Left cardiac atrium (tissue), 4 donors: ENCODE data around the gene SLC4A3. TPM values are rescaled to one million over a fixed set of nuclear protein-coding genes. Genes with fewer than 3 reads are reported as not detected.

Experiments
- ATAC-seq, 2 donors: fragments of 200-7000 bp; cut with Tn5 transposase; one replicate each; pipeline ENCODE4 v1.9.1; 2020; ENCODE audit warnings: mild to moderate bottlenecking in 2 of 2, moderate library complexity in 2 of 2
- DNase-seq: peaks from one replicate; pipeline ENCODE4 v3.0.0-alpha.2; 2020
- intact Hi-C, 2 donors: fragments of 100-400 bp; cut with DNase I; formaldehyde crosslinking; loops; one replicate each; pipeline versions ENCODE4 v1.14.1 to v1.15.1; 2022 to 2023
- long read RNA-seq: library from polyadenylated mRNA; unstranded; transcript quantifications from one replicate; pipeline ENCODE4 v2.0.0, GENCODE V29; 2021
- total RNA-seq, 2 donors: library from RNA; stranded (reverse); fragmentation: NEBNext Ultra II Directional; extraction: Animal tissue kit (Norgen Biotek cat#: 25700); gene quantifications; one replicate each; pipeline ENCODE4 v1.2.1, GENCODE V29; 2021
- donor health status: DM: no; HTN: yes; CAD: no.
- donor health status: DM: no; HTN: yes; CAD: no; lungs with severe emphysema.
- donor health status: DM: yes; HTN: yes; CAD: no.
- donor health status: Dilated cardiomyopathy.

The SLC4A3 gene, protein sequence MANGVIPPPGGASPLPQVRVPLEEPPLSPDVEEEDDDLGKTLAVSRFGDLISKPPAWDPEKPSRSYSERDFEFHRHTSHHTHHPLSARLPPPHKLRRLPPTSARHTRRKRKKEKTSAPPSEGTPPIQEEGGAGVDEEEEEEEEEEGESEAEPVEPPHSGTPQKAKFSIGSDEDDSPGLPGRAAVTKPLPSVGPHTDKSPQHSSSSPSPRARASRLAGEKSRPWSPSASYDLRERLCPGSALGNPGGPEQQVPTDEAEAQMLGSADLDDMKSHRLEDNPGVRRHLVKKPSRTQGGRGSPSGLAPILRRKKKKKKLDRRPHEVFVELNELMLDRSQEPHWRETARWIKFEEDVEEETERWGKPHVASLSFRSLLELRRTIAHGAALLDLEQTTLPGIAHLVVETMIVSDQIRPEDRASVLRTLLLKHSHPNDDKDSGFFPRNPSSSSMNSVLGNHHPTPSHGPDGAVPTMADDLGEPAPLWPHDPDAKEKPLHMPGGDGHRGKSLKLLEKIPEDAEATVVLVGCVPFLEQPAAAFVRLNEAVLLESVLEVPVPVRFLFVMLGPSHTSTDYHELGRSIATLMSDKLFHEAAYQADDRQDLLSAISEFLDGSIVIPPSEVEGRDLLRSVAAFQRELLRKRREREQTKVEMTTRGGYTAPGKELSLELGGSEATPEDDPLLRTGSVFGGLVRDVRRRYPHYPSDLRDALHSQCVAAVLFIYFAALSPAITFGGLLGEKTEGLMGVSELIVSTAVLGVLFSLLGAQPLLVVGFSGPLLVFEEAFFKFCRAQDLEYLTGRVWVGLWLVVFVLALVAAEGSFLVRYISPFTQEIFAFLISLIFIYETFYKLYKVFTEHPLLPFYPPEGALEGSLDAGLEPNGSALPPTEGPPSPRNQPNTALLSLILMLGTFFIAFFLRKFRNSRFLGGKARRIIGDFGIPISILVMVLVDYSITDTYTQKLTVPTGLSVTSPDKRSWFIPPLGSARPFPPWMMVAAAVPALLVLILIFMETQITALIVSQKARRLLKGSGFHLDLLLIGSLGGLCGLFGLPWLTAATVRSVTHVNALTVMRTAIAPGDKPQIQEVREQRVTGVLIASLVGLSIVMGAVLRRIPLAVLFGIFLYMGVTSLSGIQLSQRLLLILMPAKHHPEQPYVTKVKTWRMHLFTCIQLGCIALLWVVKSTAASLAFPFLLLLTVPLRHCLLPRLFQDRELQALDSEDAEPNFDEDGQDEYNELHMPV
- 100 to 1,000 TPM; 261 to 360 TPM for total RNA-seq
- long read RNA-seq, full-length matches to known transcripts = 10 of 457 reads
- long read RNA-seq, partial matches to known transcripts = 253 of 457 reads
- long read RNA-seq, other reads (novel, unspliced or antisense) = 194 of 457 reads

DNA sequence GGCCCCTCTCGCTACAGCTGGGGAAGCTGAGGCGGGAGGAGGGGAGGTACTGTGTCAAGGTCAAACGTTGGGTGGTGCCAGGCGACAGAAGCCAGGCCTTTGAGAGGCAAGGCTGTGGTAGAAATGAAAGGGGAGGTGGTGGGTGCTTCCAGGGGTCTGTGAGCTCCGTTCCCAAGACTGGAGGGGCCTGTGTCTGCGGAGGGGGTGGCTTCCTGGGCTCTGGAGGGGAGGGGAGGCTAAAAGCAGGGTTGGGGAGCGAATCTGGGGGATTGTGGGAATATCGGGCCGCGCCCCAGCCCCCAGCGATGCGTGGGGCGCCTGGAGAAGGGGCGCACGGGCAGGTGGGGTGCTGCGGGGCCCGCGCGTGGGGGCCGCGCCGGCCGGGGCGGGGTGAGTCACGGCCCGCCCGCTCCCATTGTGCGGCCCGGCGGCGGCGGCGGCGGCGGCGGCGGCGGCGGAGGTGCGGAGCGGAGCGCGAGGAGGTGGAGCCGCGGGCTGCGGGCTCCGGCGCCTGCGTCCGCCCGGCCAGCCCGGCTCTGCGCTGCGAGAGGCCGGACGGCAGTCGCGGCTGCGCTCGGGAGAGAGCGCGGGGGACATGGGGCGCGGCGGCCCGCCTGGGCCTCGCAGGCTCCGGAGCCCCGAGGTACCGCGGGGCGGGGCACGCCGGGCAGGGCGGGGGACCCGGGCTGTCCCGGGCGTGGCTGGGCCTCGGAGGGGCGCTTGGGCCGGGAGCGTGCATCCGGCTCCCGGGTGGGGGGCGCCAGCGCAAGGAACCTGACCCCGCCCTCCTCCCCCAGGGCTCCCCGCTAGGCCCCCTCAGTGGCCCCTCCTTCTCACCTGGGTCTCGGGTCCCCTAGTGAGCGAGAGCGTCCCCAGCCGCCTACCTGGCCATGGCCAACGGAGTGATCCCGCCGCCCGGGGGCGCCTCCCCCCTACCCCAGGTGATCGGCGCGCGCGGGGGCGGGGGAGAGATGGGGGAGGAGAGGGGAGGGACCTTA lies at the start of gene SLC4A3:
SLC4A3 (plus strand) TSS at position 528 of the 998 bp plus-strand sequence; CDS start at position 891, 363 bp downstream.
- intact Hi-C loops = no loop called here
- peak; percentile 14 to 17 for ATAC-seq
- peak; percentile 34 for DNase-seq

GRCh38 chr2:219578811-219579613 lies 48.4 kb upstream of the SLC4A3 start:
- ATAC-seq (no peak), DNase-seq (no peak)
- intact Hi-C loops = no loop called here

- DNase-seq = no peak
- ATAC-seq = no peak
- intact Hi-C loops = no loop called here
Measured at GRCh38 chr2:219581346-219581745, 46.1 kb upstream of the SLC4A3 start.

- intact Hi-C loops = no loop called here
- ATAC-seq = no peak
- DNase-seq = no peak
Measured at GRCh38 chr2:219591091-219591490, 36.3 kb upstream of the SLC4A3 start.

GRCh38 chr2:219592736-219593135 lies 34.7 kb upstream of the SLC4A3 start:
- DNase-seq (no peak), ATAC-seq (no peak)
- intact Hi-C loops = no loop called here

DNA sequence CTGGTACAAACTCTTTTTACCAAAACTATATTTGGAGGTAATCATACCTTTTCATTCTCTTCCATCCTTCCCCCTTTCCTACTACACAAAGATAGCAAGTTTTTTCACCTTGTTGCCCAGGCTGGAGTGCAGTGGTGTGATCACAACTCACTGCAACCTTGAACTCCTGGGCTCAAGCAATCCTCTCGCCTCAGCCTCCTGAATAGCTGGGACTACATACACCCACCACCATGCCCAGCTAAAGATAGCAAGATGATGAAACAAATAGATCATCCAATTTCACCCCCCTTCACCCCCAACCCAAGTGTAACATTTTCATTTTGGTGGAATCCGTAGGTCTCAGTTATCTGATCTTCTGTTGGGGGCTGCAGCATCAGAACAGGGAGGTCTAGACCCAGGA lies 34.3 kb upstream of the SLC4A3 start:
- no peak for DNase-seq
- ATAC-seq = no peak
- intact Hi-C loops = no loop called here

GRCh38 chr2:219595256-219595655 lies 32.2 kb upstream of the SLC4A3 start:
- ATAC-seq (no peak), DNase-seq (no peak)
- intact Hi-C loops = no loop called here

GRCh38 chr2:219596954-219597551 lies 30.4 kb upstream of the SLC4A3 start:
- intact Hi-C loops = no loop called here
- peak in 1 of 2 donors; percentile 4 for ATAC-seq

DNA sequence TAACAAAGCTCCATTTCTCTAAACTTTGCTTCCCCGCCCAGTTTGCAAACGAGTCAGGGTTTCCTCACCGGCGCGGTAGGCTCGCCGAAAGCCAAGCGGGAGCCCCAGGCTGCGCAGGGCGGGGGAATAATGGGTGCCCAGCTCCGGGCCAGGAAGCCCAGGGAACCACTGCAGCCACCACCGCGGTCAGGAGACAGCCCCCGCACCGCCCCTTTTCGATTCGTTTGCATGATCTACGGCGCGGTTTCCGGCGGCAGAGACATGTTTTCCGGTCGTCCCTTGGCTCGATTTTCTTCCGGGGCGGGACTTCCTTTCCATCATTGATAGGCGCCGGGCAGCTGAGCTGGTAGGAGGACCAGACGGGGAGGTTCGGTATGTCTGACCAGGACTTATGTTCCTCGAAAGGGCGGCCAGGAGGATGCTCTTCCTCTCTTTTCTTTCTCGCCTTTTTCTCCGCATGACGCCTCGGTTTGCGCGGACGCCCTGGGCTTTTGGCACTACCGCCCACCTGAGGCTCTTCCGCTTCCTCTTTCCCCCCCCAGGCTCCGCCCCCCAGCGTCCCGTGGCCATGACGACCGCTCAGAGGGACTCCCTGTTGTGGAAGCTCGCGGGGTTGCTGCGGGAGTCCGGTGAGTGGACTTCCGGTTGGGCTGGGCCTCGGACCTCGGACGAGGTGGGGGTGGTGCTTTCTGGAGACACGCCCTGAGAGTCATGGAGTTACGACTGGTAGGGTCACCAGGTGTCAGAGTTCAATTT lies 29.7 kb upstream of the SLC4A3 start, which contains the start of gene STK11IP:
STK11IP (plus strand) TSS at position 306 of the 756 bp plus-strand sequence; CDS start at position 569, 263 bp downstream.
- DNase-seq (peak; percentile 98), ATAC-seq (peak; percentile 96 to 98)
- intact Hi-C loops = no loop called here

More at GRCh38 chr2:219596954-219597551, 30.4 kb upstream of the SLC4A3 start:
- no peak for DNase-seq

DNA sequence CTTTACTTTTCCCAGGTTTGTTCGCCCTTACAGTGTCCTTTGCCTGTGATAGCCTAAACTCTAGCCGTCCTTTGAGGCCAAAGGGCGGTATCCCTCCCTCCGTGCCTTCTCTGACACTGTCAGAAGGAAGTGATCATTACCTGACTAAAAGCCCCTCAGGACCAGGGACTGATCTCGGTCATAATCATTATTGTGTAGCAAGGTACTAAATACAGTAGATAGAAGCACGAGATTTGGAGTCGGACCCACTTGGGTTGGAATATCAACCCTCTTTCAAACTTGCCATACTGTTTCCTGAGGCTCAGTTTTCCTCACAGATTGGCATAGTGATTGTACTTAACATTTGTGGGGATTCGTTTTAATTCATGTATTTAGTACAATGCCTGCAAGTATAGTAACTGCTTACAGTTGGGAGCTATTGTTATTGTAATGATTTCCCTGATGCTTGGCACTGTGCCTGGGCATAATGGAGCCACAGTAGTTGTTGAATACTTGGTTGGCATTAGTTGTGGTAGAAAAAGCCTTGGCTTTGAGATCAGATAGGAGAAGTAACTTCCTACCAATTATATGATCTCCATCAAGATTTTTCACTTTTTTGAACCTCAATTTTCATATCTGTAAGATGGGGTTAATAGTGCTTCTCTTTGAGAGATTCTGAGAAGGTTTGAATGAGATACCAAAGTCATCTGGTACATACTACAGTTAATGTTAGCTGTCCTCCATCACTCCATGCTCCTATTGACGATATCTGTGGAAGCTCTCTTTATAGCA lies 28.9 kb upstream of the SLC4A3 start:
- DNase-seq (no peak), ATAC-seq (no peak)
- intact Hi-C loops = no loop called here

- ATAC-seq (no peak), DNase-seq (no peak)
- intact Hi-C loops = no loop called here
Measured at GRCh38 chr2:219603771-219604170, 23.7 kb upstream of the SLC4A3 start.

DNA sequence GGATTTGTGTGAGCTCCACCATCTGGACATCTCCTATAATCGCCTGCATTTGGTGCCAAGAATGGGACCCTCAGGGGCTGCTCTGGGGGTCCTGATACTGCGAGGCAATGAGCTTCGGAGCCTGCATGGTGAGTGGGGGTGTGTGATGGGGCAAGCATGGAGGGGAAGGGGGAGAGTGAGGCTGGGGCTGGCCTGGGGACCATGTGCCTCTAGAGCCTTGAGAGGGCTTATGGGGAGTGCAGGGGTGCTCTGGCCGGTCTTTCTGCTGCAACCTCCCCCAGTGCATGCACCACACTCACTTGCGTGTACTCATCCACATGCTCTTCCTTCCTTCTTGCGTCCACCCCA lies 21.8 kb upstream of the SLC4A3 start:
- ATAC-seq (no peak), DNase-seq (no peak)
- intact Hi-C loops = no loop called here

DNA sequence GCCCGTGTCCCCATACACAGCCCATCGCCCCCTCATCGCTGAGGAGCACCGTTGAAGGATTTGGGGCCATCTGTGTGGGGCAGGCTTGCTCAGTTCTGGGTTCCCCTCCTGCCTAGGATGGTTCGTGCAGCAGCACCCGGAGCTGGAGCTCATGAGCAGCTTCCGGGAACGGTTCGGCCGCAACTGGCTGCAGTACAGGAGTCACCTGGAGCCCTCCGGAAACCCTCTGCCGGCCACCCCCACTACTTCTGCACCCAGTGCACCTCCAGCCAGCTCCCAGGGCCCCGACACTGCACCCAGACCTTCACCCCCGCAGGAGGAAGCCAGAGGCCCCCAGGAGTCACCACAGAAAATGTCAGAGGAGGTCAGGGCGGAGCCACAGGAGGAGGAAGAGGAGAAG lies 19.5 kb upstream of the SLC4A3 start:
- intact Hi-C loops = no loop called here
- ATAC-seq (no peak), DNase-seq (no peak)

DNA sequence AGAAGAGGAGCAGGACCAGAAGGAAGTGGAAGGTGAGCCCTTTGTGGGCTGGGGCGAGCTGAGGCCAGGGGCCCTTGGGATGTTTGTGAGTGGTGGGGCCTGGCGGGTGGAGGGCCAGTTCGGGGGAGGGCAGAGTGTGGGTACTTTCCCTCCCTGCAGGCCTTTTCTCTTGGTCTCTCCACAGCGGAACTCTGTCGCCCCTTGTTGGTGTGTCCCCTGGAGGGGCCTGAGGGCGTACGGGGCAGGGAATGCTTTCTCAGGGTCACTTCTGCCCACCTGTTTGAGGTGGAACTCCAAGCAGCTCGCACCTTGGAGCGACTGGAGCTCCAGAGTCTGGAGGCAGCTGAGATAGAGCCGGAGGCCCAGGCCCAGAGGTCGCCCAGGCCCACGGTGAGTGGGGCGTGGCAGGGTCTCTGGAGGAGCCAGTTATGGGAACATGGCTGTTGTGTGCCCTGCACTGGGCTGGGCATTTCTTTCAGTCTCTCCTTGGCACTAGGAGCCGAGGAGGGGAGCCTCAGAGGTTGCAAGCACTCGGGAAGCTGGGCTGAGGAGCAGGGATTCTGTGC lies 18.9 kb upstream of the SLC4A3 start:
- no peak for ATAC-seq
- intact Hi-C loops = no loop called here
- DNase-seq = no peak

DNA sequence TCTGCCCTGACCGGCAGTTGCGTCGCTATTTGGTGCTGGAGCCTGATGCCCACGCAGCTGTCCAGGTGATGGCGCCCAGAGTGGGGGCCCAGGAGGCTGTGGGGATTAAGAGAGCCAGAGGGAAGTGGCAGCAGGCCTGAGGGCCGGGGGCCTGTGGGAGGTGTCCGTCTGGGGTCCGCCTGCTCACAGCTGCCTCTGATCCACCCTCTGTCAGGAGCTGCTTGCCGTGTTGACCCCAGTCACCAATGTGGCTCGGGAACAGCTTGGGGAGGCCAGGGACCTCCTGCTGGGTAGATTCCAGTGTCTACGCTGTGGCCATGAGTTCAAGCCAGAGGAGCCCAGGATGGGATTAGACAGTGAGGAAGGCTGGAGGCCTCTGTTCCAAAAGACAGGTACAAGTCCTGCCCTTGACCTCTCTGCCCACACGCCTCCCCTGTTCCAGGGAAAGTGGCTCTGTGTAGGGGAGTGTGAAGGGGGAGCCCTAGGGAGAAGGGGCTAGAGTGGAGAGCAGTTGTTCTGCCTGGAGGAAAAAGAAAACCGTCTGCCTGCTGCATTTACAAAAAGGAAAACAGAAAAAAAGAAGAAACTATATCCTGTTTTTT lies 18.2 kb upstream of the SLC4A3 start:
- peak in 1 of 2 donors; percentile 14 for ATAC-seq
- intact Hi-C loops = no loop called here
- no peak for DNase-seq
